GM19351 (cell line): ENCODE results near the gene CNIH4.
"Not testable (repeated sequence)": the region's sequence is repeated elsewhere in the genome, so short reads cannot be mapped to it uniquely, and the experiment has no call there.

ENCODE experiments used
- ATAC-seq: cut with Tn5 transposase; IDR thresholded peaks from one replicate; pipeline ENCODE4 v1.9.1; 2021; ENCODE audit warnings: mild to moderate bottlenecking, moderate library complexity; ENCODE audit not compliant: unreplicated experiment

Gene CNIH4

DNA sequence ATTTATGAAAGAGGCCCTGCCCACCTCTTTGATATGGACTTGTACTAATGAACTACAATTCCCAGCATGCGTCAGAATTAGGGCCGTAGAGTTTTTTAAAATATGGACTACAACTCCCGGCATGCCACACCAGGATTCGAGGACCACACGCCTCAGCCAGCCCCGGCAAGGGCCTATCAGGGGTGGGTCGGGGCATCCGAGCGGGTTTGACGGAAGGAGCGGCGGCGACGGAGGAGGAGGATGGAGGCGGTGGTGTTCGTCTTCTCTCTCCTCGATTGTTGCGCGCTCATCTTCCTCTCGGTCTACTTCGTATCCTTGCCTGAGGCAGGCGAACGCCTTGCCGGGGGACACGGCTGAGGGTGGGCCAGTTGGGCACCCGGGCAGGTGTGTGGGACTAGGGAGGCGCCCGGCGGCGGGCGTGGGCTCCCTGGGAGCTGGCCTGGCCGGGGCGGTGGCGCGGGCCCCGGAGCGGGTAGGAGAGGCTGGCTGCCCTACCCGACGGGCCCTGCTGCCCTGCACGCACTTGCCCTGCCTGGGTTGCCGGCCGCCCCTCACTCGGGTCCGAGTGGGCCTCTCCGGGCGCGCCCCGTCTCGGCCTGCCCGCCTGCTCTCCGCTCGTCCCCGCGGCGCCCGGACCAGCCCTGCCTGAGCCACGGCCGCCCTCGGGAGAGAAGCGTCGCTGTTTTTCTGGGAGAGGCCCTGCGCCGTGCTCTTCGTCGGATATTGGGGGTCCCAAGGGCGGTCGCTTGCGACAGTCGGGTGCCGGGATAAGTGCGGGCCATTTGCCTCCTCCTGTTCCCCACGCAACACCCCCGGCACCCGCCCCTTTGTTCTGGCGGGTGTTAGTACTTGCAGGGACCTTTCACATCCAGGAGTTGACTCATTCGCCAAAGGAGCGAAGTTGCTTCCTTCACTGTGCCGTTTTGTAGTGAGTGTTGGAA is at the start of gene CNIH4:
Gene CNIH4, plus strand, starts transcription at position 195 of the 941 bp plus-strand sequence. Its CDS starts 46 bp downstream, at position 241.
- peak; percentile 98 for ATAC-seq

DNA sequence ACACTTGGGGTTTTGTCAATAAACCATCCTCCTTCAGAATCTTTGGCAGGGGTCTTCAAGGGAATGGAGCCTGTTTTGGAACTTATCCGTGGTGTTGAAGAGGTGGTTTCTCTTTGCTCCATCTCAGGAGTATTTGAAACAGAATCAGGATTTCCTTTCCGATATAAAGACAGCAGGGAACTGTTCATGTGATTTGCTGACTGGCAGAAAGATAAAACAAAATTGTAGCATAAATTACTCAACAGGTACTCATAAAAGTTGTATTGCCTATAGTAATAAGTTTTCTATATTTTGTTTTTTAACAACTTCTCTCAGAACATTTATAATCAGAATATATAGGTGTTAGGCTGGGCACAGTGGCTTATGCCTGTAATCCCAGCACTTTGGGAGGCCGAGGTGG is 48.6 kb upstream of the CNIH4 start:
- ATAC-seq: no peak

DNA sequence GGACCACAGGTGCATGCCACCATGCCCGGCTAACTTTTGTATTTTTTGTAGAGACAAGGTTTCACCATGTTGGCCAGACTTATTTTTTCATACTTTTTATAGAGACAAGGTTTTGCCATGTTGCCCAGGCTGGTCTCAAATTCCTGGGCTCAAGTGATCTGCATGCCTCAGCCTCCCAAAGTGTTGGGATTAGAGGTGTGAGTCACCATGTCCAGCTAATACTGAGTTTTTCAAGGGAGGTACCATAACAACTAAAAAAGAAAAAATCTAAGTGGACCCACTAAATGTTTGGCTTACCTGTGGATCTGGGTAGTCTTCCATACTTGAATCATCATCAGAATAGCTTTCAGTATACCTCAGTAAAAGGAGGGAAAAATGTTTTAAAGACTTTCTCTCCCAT is 45.2 kb upstream of the CNIH4 start:
- ATAC-seq: not testable (repeated sequence)

DNA sequence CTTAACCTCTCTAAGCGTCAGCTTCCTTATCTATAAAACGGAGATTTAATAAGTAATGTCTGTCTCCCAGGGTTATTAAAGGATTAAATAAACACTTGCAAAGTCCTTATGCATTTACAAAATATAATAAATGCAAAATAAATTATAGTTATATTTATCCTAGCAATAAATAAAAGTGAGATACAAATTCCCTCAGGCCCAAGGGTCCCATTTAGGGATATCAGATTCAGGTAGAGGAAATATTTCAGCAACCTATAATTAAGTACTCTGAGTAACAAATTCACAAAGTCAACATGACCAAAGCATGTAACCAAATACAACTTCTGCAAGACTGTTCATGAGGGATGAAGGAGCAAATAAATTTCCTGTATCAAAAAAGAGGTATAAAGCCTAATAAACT is 44.7 kb upstream of the CNIH4 start:
- no peak for ATAC-seq

DNA sequence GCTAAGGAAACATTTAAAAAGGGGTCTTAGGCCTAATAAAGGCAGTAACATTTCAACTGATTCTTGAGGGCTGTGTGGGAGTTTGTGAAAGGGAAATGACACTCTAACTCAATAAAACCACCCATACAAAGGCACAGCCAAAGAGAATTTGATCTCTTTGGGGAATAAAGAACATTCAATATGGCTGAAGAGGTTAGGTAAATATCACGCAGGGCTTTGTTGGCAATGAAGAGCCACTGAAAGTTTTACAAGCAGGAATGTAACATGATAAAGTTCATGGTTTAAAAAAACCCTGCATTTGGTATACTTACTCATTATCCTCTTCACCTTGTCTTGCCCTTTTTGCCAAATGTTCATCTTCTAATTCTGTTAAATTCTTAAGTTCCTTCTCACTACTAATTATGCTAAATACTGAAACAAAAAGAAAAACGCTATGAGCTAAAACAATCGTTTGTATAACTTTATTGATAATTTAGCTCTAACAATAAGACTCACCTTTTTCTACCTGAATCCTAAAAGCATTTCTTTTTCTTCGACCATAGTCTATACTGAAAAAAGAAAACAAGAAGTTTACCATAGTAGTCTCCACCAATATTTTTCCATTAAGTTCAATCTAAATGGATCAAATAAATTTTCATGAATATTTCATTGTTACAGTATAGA is 39.2 kb upstream of the CNIH4 start:
- no peak for ATAC-seq

DNA sequence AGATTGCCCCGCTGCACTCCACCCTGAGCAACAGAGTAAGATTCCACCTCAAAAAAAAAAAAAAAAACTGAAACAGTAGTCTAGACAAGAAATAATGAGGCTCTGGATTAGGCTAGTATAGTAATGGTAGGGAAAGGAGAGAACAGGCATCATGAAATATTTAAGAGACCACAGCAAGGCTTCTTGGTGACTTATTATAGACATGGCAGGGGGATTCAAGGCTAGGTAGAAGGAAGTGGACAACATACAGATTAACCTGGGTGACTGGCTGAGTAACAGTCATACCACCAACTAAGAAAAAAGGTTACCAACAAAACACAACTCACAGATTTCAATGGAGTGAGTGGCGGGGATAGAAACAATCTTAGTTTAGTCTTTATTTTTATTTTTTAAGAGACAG is 35.0 kb upstream of the CNIH4 start:
- no peak for ATAC-seq

DNA sequence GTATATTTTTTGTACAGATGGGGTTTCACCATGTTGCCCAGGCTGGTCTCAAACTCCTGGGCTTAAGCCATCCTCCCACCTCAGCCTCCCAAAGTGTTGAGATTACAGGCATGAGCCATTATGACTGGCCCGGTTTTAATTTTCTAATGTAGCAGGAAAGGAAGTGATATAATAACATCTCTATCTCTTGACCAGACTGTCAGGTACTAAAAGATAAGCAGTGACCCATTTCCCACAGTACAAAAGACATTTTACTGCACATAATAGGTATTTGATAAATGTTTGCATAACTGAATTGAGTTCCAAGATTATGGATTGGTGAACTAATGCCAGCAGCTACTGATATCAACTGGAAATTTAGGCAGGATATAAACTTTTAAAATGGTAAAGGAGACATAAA is 30.7 kb upstream of the CNIH4 start:
- ATAC-seq: no peak

DNA sequence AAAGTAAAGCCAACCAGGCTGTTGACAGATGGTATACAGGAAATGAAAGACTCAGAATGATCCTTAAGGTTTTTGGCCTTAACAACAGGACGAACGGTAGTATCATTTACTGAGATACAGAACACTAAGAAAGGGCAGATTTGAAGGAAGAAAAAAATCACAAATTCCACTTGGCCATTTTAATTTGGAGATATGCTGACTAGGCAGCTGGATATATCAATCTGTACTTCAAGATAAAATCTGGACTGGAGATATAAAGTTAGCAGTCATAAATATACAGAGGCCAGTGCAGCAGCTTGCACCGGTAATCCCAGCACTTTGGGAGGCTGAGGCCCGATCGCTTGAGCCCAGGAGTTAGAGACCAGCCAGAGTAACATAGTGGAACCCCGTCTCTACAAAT is 28.0 kb upstream of the CNIH4 start:
- ATAC-seq: no peak

DNA sequence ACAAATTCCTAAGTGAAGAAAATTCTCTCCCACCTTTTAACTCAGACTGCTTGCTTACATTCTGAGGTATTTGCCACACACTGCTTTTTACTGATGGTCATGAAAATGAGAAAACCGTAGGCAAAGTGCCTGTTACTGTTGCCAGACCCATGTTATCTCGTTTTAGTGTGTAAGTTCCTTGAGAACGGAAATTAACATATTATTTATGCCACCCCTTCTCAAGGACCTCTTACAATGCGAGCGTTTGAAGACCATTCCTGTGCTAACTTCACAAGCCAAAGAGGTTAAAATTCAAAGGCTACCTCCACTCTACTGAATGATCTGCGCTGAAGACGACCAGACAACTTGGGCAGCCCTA is 27.2 kb upstream of the CNIH4 start:
- ATAC-seq: no peak

DNA sequence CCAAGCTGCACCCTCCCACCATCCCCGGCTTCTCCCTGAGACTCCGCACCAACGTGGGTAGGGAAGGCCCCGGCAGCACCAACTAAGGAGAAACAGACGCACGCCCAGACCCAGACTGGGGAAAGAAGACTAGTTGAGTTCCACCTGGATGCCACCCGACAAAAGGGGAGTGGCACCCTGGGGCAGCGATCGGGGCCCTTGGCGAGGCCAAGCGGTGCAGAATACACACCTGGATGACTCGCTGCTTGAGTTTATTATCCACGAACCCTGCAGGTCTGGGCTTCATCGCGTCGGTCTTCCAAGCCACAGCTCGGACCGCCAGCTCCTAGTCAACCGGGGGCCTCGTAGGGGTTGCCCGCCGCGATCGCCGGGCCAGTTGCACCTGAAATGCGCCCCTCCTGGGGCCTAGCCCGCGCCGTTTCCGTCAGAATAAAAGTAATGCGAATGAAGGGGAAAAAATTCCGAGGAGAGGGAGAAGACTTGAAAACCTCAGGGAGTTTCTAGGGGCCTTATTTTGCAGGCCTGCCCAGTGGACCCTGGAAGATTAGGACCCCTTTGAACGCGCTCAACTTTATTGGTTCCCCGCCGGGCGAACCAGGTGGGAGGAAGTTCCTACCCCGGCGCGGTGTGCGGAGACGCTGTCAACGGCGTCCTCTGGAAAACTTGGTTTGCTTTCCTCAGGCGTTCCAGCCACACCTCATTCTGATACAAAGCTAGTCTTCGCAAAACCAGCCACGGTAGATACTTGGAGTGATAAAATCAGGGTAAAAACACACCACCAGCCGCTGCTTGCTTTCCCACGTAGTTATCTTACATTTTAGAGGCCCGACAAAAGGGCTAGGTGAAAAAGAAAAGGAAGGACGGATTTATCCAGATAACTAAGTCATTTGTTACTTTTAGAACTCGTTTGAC is 26.6 kb upstream of the CNIH4 start, which contains the start of gene NVL:
Gene NVL, minus strand, starts transcription at position 331 of the 912 bp plus-strand sequence. Its CDS starts 45 bp downstream, at position 286.
- peak; percentile 81 for ATAC-seq

DNA sequence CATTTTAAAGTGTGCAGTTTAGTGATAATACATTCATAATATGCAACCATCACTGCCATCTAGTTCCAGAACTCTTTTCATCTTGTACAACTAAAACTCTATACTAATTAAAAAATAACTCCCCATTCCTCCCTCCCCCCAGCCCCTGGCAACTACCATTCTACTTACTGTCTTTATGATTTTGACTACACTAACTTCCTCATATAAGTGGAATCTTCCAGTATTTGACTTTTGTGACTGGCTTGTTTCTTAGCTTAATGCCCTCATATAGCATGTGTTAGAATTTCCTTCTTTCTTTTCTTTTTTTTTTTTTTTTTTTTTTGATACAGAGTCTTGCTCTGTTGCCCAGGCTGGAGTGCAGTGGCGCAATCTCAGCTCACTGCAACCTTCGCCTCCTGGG is 25.4 kb upstream of the CNIH4 start:
- ATAC-seq: no peak

DNA sequence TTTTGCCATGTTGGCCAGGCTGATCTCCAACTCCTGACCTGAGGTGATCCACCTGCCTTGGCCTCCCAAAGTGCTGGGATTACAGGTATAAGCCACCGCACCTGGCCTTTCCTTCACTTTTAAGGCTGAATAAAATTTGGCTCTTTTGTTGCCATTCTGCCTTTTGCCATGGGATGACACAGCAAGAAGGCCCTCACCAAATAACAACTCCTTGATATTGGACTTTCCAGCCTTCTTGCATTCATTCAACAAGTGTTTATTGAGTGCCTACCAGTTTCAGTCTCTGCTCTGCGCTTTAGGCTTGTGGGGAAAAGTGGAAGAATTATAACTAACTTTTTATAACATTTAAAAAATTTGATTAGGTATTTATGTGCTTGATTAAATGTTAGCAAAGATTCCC is 24.9 kb upstream of the CNIH4 start:
- no peak for ATAC-seq

DNA sequence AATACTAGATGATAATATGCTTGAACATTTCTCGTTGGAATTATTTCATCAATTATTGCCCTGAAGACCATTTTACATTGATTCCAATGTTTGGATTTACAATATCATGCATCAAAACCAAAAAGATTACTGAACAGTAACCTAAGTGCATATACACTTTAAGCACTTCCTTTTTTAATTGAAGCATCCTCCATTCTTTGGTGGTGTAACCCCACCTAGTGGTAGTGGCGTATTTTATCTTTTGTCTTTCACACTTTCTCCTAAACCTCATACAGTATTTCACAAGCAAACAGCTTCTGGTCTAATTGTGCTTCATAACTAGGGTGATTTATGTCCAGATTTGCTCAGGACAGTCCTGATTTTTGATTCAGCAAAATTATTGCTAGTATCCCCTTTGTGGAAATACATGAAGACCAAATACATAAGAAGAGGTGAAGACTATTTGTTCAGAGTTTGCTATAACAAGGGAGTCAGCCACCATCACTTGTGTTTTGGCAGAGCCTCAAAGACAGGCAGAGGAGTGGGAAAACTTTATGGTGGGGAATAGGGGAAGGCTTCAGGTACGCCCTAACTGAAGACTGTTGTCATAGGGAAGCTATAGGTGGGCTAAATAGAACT is 23.3 kb upstream of the CNIH4 start:
- peak; percentile 56 for ATAC-seq

DNA sequence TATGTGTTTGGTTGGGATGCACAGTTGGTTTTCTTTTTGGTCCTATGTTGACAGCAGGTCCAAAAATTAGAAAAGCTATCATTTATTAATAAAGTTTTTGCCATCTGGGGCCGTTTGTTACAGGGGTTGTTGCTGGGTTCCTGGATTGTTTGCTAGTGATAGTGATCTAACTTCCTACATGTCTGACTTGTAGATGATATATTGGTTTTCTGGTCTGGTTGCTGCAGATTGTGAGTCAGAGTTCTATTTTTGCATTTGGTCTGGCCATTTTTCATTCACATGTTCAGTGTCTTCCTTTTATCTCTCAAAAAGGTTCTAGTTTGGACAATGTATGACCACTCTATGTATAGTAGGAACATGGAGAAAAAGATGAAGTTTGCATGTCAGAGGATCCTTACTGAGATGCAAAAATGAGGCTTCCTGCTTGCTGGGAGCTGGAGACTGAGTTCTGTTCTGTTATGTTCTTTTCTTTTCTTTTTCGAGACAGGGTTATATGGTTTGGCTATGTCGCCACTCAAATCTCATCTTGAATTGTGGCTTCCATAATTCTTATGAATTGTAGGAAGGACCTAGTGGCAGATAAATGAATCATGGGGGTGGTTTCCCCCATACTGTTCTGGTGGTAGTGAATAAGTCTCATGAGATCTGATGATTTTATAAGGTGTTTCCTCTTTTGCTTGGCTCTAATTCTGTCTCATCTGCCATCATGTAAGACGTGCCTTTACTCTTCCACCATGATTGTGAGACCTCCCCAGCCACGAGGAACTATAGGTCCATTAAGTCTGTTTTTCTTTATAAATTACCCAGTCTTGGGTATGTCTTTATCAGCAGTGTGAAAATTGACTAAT is 22.5 kb upstream of the CNIH4 start:
- ATAC-seq: no peak

DNA sequence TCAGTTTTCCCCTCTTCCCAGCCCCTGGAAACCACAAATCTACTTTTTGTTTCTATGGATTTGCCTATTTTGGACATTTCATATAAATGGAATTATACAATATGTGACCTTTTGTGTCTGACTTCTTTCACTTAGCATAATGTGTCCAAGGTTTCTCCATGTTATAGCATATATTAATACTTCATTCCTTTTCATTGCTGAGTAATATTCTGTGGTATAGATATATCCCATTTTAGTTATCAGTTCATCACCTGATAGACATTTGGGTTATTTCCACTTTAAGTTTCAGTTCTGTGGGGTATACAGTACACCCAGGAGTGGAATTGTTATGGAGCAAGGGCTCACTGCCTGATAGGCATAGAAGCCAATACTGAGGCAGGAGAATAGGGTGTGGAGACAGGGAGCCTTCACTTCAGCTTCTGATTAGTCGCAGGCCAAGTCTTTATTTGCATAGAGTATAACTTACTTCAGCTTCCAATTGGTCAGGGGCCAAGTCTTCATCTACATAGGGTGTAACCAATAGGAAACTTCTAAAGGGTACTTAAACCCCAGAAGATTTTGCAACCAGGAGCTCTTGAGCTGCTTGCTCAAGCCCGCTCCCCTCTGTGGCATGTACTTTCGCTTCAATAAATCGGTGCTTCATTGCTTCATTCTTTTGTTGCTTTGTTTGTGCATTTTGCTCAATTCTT is 18.4 kb upstream of the CNIH4 start:
- ATAC-seq: no peak

DNA sequence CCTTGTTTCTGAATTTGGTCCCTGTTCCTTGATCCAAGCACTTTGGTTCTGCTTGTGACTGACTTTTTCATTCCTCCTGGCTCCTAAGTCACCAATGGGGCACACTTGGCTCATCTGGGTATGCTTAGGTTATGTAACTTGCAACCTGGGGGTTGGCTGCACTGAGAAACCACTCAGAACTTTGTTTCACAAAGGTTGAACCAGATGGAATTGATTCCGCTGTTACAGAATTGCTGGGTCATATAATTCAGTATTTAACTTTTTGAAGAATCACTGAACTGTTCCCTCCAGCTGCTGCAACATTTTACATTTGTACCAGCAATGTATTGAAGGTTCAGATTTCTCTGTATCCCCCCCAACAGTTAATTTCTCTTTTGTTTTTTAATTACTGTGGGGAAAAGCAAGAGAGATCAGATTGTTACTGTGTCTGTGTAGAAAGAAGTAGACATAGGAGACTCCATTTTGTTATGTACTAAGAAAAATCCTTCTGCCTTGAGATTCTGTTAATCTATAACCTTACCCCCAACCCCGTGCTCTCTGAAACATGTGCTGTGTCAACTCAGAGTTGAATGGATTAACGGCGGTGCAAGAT is 17.1 kb upstream of the CNIH4 start:
- ATAC-seq: no peak

DNA sequence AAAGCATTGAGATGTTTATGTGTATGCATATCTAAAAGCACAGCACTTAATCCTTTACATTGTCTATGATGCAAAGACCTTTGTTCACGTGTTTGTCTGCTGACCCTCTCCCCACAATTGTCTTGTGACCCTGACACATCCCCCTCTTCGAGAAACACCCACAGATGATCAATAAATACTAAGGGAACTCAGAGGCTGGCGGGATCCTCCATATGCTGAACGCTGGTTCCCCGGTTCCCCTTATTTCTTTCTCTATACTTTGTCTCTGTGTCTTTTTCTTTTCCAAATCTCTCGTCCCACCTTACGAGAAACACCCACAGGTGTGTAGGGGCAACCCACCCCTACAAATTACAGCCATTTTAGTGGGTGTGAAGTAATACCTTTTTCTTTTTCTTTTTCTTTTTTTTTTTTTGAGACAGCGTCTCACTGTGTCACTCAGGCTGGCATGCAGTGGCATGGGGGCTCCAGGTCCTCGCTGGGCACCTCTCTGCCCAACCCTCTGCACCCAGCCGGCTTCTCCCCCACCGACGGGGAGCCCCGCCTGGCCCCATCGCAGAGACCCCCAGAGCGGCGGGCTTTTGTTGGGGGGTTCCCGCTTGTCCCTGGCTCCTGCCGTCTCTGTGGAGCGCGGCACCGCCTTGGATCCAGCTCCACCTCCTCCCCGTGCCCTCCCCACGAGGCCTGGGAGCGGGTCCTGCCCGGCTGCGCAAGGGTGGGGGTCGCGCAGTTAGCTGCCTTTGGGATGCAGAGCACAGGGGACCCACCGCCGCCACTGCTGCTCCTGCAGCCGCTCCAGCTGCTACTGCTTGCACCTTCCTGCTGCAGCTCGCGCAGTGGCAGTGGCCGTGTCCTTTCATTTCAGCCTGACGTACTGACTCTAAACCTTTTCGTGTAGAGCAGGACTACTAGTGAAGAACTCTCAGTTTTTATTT is 16.0 kb upstream of the CNIH4 start:
- peak; percentile 66 for ATAC-seq

DNA sequence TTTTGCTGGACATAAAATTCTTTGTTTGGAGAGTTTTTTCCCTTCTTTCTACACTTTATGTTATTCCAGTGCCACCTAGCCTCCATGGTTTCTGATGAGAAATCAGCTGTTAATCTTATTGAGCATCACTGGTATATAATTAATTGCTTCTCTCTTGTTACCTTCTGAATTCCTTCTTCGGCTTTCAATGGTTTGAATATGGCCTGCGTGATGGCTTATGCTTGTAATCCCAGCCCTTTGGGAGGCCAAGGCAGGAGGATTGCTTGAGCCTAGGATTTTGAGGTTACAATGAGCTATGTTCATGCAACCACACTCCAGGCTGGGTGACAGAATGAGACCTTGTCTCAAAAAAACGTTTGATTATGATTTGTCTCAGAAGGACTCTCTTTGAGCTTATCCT is 13.0 kb upstream of the CNIH4 start:
- no peak for ATAC-seq
